T1000 (cell line): ENCODE data around the gene HBEGF.

ENCODE experiments used
- DNase-seq: peaks from one replicate; lab custom pipeline; 2025; ENCODE audit warnings: mixed read lengths; lab: John Stamatoyannopoulos, UW

Gene HBEGF

GRCh38 chr5:140336388-140336787 is 10.0 kb downstream of the HBEGF start:
- DNase-seq: no peak

GRCh38 chr5:140331638-140332037 is 14.8 kb downstream of the HBEGF start:
- DNase-seq: no peak

GRCh38 chr5:140329739-140330481 is 16.5 kb downstream of the HBEGF start:
- no peak for DNase-seq

GRCh38 chr5:140328036-140328764 is 18.2 kb downstream of the HBEGF start:
- no peak for DNase-seq

GRCh38 chr5:140327589-140327988 is 18.8 kb downstream of the HBEGF start:
- no peak for DNase-seq

- no peak for DNase-seq
Observed at GRCh38 chr5:140325486-140325885, 20.9 kb downstream of the HBEGF start.

GRCh38 chr5:140324617-140325241 is 21.7 kb downstream of the HBEGF start:
- DNase-seq: no peak

GRCh38 chr5:140324041-140324600 is 22.3 kb downstream of the HBEGF start:
- no peak for DNase-seq

- DNase-seq: peak; percentile 84
Observed at GRCh38 chr5:140322751-140323731, 23.4 kb downstream of the HBEGF start.

GRCh38 chr5:140321796-140322195 is 24.6 kb downstream of the HBEGF start:
- DNase-seq: no peak

- no peak for DNase-seq
Observed at GRCh38 chr5:140319833-140320232, 26.6 kb downstream of the HBEGF start.

- DNase-seq: no peak
Observed at GRCh38 chr5:140318792-140319191, 27.6 kb downstream of the HBEGF start.

GRCh38 chr5:140317859-140318258 is 28.5 kb downstream of the HBEGF start:
- DNase-seq: no peak

GRCh38 chr5:140312791-140313189 is 33.6 kb downstream of the HBEGF start:
- DNase-seq: no peak

GRCh38 chr5:140312067-140312790 is 34.2 kb downstream of the HBEGF start:
- peak; percentile 37 for DNase-seq

GRCh38 chr5:140311011-140311467 is 35.4 kb downstream of the HBEGF start:
- no peak for DNase-seq

GRCh38 chr5:140310434-140310833 is 36.0 kb downstream of the HBEGF start:
- no peak for DNase-seq

- no peak for DNase-seq
Observed at GRCh38 chr5:140309706-140310249, 36.6 kb downstream of the HBEGF start.

- no peak for DNase-seq
Observed at GRCh38 chr5:140305471-140305870, 40.9 kb downstream of the HBEGF start.

- DNase-seq: no peak
Observed at GRCh38 chr5:140303966-140304365, 42.4 kb downstream of the HBEGF start.
